ENCODE data around the gene LTBP3.

DNA sequence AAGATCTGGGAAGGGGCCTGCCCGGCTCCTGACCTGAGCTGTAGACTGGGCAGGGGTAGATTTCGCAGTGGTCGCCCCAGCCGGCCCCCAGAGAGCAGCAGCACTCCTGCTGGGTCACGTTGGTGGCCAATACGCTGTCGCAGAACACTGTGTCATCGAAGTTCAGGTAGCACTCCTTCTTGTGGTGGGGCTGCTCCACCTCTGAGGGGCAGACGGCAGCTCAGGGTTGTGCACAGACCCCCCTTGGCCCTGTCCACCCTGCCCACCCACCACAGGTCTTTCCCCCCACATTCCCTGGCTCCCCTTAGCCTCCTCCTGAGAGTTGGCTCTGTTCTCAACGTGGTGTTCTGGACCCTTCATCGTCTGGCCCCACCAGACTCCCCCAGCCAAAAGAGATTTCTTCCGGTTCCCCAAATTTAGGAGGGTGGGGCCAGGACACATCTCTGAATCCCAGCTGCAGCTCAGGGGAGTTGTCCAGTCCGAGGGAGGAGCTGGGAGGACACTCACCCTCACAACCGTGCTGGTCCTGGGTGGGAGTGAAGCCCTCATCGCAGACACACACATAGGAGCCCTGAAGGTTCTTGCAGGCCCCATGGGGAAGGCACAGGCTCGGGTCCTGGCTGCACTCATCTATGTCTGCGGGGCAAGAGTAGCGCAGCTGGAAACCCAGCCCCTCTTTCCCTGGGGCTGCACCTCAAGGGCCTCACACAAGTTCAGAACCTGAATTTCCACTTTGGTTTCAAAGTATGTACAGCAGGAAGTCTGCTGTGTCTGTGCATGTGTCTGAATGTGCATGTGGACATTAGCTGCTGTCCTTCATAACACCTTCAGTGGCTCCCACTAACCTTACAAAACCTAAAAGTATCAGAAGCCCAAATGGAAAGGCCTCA lies 16.8 kb downstream of the LTBP3 start:
- TF ChIP-seq, protein P1, sequence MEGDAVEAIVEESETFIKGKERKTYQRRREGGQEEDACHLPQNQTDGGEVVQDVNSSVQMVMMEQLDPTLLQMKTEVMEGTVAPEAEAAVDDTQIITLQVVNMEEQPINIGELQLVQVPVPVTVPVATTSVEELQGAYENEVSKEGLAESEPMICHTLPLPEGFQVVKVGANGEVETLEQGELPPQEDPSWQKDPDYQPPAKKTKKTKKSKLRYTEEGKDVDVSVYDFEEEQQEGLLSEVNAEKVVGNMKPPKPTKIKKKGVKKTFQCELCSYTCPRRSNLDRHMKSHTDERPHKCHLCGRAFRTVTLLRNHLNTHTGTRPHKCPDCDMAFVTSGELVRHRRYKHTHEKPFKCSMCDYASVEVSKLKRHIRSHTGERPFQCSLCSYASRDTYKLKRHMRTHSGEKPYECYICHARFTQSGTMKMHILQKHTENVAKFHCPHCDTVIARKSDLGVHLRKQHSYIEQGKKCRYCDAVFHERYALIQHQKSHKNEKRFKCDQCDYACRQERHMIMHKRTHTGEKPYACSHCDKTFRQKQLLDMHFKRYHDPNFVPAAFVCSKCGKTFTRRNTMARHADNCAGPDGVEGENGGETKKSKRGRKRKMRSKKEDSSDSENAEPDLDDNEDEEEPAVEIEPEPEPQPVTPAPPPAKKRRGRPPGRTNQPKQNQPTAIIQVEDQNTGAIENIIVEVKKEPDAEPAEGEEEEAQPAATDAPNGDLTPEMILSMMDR (IDR thresholded peaks at IDR 0.05 in 2 of 3, conservative IDR thresholded peaks at IDR 0.05 in 1 of 3; ENCODE audit: borderline replicate concordance in 1 of 3, insufficient read depth in 1 of 3, low read depth in 2 of 3, low read length in 2 of 3) = 0 out of 6 replicates have a peak, but pooled peaks of 1 of the 3 experiments have one; percentile 3
- TF ChIP-seq YY1 (IDR thresholded peaks at IDR 0.05; ENCODE audit: extremely low read depth, insufficient replicate concordance, low read depth, low read length) = no peak
- TF ChIP-seq, protein P2, sequence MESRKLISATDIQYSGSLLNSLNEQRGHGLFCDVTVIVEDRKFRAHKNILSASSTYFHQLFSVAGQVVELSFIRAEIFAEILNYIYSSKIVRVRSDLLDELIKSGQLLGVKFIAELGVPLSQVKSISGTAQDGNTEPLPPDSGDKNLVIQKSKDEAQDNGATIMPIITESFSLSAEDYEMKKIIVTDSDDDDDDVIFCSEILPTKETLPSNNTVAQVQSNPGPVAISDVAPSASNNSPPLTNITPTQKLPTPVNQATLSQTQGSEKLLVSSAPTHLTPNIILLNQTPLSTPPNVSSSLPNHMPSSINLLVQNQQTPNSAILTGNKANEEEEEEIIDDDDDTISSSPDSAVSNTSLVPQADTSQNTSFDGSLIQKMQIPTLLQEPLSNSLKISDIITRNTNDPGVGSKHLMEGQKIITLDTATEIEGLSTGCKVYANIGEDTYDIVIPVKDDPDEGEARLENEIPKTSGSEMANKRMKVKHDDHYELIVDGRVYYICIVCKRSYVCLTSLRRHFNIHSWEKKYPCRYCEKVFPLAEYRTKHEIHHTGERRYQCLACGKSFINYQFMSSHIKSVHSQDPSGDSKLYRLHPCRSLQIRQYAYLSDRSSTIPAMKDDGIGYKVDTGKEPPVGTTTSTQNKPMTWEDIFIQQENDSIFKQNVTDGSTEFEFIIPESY (IDR thresholded peaks at IDR 0.05; ENCODE audit: extremely low read depth, insufficient replicate concordance, low read length) = no peak
- TF ChIP-seq, protein P3, sequence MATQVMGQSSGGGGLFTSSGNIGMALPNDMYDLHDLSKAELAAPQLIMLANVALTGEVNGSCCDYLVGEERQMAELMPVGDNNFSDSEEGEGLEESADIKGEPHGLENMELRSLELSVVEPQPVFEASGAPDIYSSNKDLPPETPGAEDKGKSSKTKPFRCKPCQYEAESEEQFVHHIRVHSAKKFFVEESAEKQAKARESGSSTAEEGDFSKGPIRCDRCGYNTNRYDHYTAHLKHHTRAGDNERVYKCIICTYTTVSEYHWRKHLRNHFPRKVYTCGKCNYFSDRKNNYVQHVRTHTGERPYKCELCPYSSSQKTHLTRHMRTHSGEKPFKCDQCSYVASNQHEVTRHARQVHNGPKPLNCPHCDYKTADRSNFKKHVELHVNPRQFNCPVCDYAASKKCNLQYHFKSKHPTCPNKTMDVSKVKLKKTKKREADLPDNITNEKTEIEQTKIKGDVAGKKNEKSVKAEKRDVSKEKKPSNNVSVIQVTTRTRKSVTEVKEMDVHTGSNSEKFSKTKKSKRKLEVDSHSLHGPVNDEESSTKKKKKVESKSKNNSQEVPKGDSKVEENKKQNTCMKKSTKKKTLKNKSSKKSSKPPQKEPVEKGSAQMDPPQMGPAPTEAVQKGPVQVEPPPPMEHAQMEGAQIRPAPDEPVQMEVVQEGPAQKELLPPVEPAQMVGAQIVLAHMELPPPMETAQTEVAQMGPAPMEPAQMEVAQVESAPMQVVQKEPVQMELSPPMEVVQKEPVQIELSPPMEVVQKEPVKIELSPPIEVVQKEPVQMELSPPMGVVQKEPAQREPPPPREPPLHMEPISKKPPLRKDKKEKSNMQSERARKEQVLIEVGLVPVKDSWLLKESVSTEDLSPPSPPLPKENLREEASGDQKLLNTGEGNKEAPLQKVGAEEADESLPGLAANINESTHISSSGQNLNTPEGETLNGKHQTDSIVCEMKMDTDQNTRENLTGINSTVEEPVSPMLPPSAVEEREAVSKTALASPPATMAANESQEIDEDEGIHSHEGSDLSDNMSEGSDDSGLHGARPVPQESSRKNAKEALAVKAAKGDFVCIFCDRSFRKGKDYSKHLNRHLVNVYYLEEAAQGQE (IDR thresholded peaks at IDR 0.05; ENCODE audit: low read depth) = no peak
- no peak for TF ChIP-seq CEBPB (IDR thresholded peaks at IDR 0.05; ENCODE audit: low read depth)
- no peak for TF ChIP-seq ZNF274 (IDR thresholded peaks at IDR 0.05; ENCODE audit: low read depth, low read length)

All from HCT116 (cell line).